HG03108 (cell line): ENCODE measurements around the gene IDH3G.

ENCODE experiments used
- ATAC-seq: cut with Tn5 transposase; IDR thresholded peaks from one replicate; pipeline ENCODE4 v1.9.1; 2021; ENCODE audit warnings: moderate library complexity; ENCODE audit not compliant: unreplicated experiment

The IDH3G gene

GRCh38 chrX:153816831-153817690, 22.9 kb upstream of the IDH3G start:
- ATAC-seq, result no peak

- ATAC-seq, result no peak
Measured at GRCh38 chrX:153814591-153815315, 20.6 kb upstream of the IDH3G start.

GRCh38 chrX:153813161-153813560, 19.0 kb upstream of the IDH3G start:
- no peak for ATAC-seq

GRCh38 chrX:153812220-153812619, 18.0 kb upstream of the IDH3G start:
- no peak for ATAC-seq

- ATAC-seq, result no peak
Measured at GRCh38 chrX:153807976-153808375, 13.8 kb upstream of the IDH3G start.

GRCh38 chrX:153806999-153807575, 12.9 kb upstream of the IDH3G start:
- no peak for ATAC-seq

GRCh38 chrX:153805436-153805835, 11.3 kb upstream of the IDH3G start:
- ATAC-seq, result no peak

GRCh38 chrX:153804621-153805020, 10.4 kb upstream of the IDH3G start:
- ATAC-seq, result no peak

GRCh38 chrX:153804100-153804595, 10.0 kb upstream of the IDH3G start:
- ATAC-seq, result no peak

GRCh38 chrX:153803211-153804099, 9.3 kb upstream of the IDH3G start:
- ATAC-seq, result no peak

- no peak for ATAC-seq
Measured at GRCh38 chrX:153802513-153803045, 8.4 kb upstream of the IDH3G start.

GRCh38 chrX:153801669-153802068, 7.5 kb upstream of the IDH3G start:
- ATAC-seq, result no peak

GRCh38 chrX:153800746-153801145, 6.6 kb upstream of the IDH3G start:
- no peak for ATAC-seq

GRCh38 chrX:153800177-153800722, 6.1 kb upstream of the IDH3G start:
- no peak for ATAC-seq

- ATAC-seq, result no peak
Measured at GRCh38 chrX:153799326-153799725, 5.2 kb upstream of the IDH3G start.

GRCh38 chrX:153797415-153798015, 3.3 kb upstream of the IDH3G start:
- ATAC-seq, result no peak

- ATAC-seq, result no peak
Measured at GRCh38 chrX:153794897-153795816, 982 bp upstream of the IDH3G start.

- no peak for ATAC-seq
Measured at GRCh38 chrX:153793291-153793690, 884 bp downstream of the IDH3G start.

GRCh38 chrX:153792368-153792767, 1.8 kb downstream of the IDH3G start:
- ATAC-seq, result no peak
